ENCODE measurements around the gene DDX39B. TPM values are rescaled to one million over a fixed set of nuclear protein-coding genes. Genes with fewer than 3 reads are reported as not detected.

Gene DDX39B
- total RNA-seq, 3 donors from 2014 or later = 644 to 667 (median 666) TPM

GRCh38 chr6:31547727-31548543 lies 6.1 kb upstream of the DDX39B start:
- Mint-ChIP-seq H3K36me3 (ENCODE audit: insufficient read depth) (peaks cover 2% of the 10 kb centered on the region), H3K9me3 (no peaks in the 10 kb centered on the region), H3K4me3 (peak overlapping the region; percentile 91), H3K4me1 (ENCODE audit: low read depth) (peaks cover 34% of the 10 kb centered on the region), H3K27me3 (ENCODE audit: low read depth) (no peaks in the 10 kb centered on the region)
- ATAC-seq = no peak
- DNase-seq = no peak

- Mint-ChIP-seq H3K36me3 (ENCODE audit: insufficient read depth) (peaks cover 2% of the 10 kb centered on the region), H3K4me3 (peak within 1 kb of the TSS; percentile 91), H3K9me3 (no peaks in the 10 kb centered on the region), H3K4me1 (ENCODE audit: low read depth) (peaks cover 37% of the 10 kb centered on the region), H3K27me3 (ENCODE audit: low read depth) (no peaks in the 10 kb centered on the region)
- DNase-seq (peak; percentile 85), ATAC-seq (peak; percentile 88 to 89)
Observed at GRCh38 chr6:31546958-31547726, 5.3 kb upstream of the DDX39B start, which contains the start of gene NFKBIL1. NFKBIL1 (plus strand) TSS chr6:31547608; CDS start chr6:31547695, 87 bp downstream.

GRCh38 chr6:31546339-31546957 lies 4.6 kb upstream of the DDX39B start, which contains the start of gene ATP6V1G2:
ATP6V1G2 (minus strand) TSS chr6:31546608; CDS start chr6:31546559, 49 bp downstream.
- H3K4me1 Mint-ChIP-seq (ENCODE audit: low read depth) = peaks cover 36% of the 10 kb centered on the region
- H3K27me3 Mint-ChIP-seq (ENCODE audit: low read depth) = no peaks in the 10 kb centered on the region
- DNase-seq (peak; percentile 78), ATAC-seq (peak; percentile 60 to 61)
- no peaks in the 10 kb centered on the region for H3K9me3 Mint-ChIP-seq
- peaks cover 1% of the 10 kb centered on the region for H3K36me3 Mint-ChIP-seq (ENCODE audit: insufficient read depth)
- peak within 1 kb of the TSS; percentile 91 for H3K4me3 Mint-ChIP-seq

- H3K9me3 Mint-ChIP-seq = no peaks in the 10 kb centered on the region
- H3K4me1 Mint-ChIP-seq (ENCODE audit: low read depth) = peaks cover 38% of the 10 kb centered on the region
- peaks cover 10% of the 10 kb centered on the region for H3K36me3 Mint-ChIP-seq (ENCODE audit: insufficient read depth)
- no peaks in the 10 kb centered on the region for H3K27me3 Mint-ChIP-seq (ENCODE audit: low read depth)
- ATAC-seq (no peak), DNase-seq (no peak)
- H3K4me3 Mint-ChIP-seq = no peak overlapping the region
Observed at GRCh38 chr6:31545291-31545690, 3.5 kb upstream of the DDX39B start.

GRCh38 chr6:31544676-31545075 lies 2.9 kb upstream of the DDX39B start:
- H3K4me3 Mint-ChIP-seq = no peak overlapping the region
- no peaks in the 10 kb centered on the region for H3K27me3 Mint-ChIP-seq (ENCODE audit: low read depth)
- peaks cover 16% of the 10 kb centered on the region for H3K36me3 Mint-ChIP-seq (ENCODE audit: insufficient read depth)
- peaks cover 44% of the 10 kb centered on the region for H3K4me1 Mint-ChIP-seq (ENCODE audit: low read depth)
- DNase-seq (no peak), ATAC-seq (no peak)
- no peaks in the 10 kb centered on the region for H3K9me3 Mint-ChIP-seq

GRCh38 chr6:31543639-31544038 lies 1.8 kb upstream of the DDX39B start:
- peaks cover 27% of the 10 kb centered on the region for H3K36me3 Mint-ChIP-seq (ENCODE audit: insufficient read depth)
- ATAC-seq (no peak), DNase-seq (no peak)
- H3K27me3 Mint-ChIP-seq (ENCODE audit: low read depth) = no peaks in the 10 kb centered on the region
- no peaks in the 10 kb centered on the region for H3K9me3 Mint-ChIP-seq
- peaks cover 52% of the 10 kb centered on the region for H3K4me1 Mint-ChIP-seq (ENCODE audit: low read depth)
- peak overlapping the region; percentile 96 for H3K4me3 Mint-ChIP-seq

- peak; percentile 12 for ATAC-seq
- peak; percentile 51 for DNase-seq
- Mint-ChIP-seq H3K36me3 (ENCODE audit: insufficient read depth) (peaks cover 41% of the 10 kb centered on the region), H3K4me1 (ENCODE audit: low read depth) (peaks cover 48% of the 10 kb centered on the region), H3K27me3 (ENCODE audit: low read depth) (no peaks in the 10 kb centered on the region), H3K9me3 (no peaks in the 10 kb centered on the region), H3K4me3 (peak overlapping the region; percentile 96)
Observed at GRCh38 chr6:31541059-31541657, 645 bp downstream of the DDX39B start.

GRCh38 chr6:31540640-31541039 lies 1.2 kb downstream of the DDX39B start:
- H3K4me3 Mint-ChIP-seq = peak overlapping the region; percentile 96
- no peaks in the 10 kb centered on the region for H3K9me3 Mint-ChIP-seq
- DNase-seq (no peak), ATAC-seq (no peak)
- H3K36me3 Mint-ChIP-seq (ENCODE audit: insufficient read depth) = peaks cover 46% of the 10 kb centered on the region
- peaks cover 51% of the 10 kb centered on the region for H3K4me1 Mint-ChIP-seq (ENCODE audit: low read depth)
- H3K27me3 Mint-ChIP-seq (ENCODE audit: low read depth) = no peaks in the 10 kb centered on the region

GRCh38 chr6:31538805-31539400 lies 2.9 kb downstream of the DDX39B start:
- no peak for ATAC-seq
- peaks cover 58% of the 10 kb centered on the region for H3K36me3 Mint-ChIP-seq (ENCODE audit: insufficient read depth)
- peaks cover 51% of the 10 kb centered on the region for H3K4me1 Mint-ChIP-seq (ENCODE audit: low read depth)
- H3K27me3 Mint-ChIP-seq (ENCODE audit: low read depth) = no peaks in the 10 kb centered on the region
- no peak for DNase-seq
- no peaks in the 10 kb centered on the region for H3K9me3 Mint-ChIP-seq
- peak overlapping the region; percentile 96 for H3K4me3 Mint-ChIP-seq

GRCh38 chr6:31535538-31536324 lies 6.1 kb downstream of the DDX39B start:
- Mint-ChIP-seq H3K27me3 (ENCODE audit: low read depth) (no peaks in the 10 kb centered on the region), H3K9me3 (no peaks in the 10 kb centered on the region), H3K4me3 (no peak overlapping the region), H3K4me1 (ENCODE audit: low read depth) (peaks cover 52% of the 10 kb centered on the region), H3K36me3 (ENCODE audit: insufficient read depth) (peaks cover 68% of the 10 kb centered on the region)
- DNase-seq = no peak
- ATAC-seq = peak; percentile 33 to 42

- Mint-ChIP-seq H3K27me3 (ENCODE audit: low read depth) (no peaks in the 10 kb centered on the region), H3K9me3 (no peaks in the 10 kb centered on the region), H3K4me3 (no peak overlapping the region), H3K36me3 (ENCODE audit: insufficient read depth) (peaks cover 68% of the 10 kb centered on the region), H3K4me1 (ENCODE audit: low read depth) (peaks cover 44% of the 10 kb centered on the region)
- no peak for DNase-seq
- ATAC-seq = no peak
Observed at GRCh38 chr6:31534521-31535040, 7.2 kb downstream of the DDX39B start.

- Mint-ChIP-seq H3K4me3 (no peak overlapping the region), H3K4me1 (ENCODE audit: low read depth) (peaks cover 38% of the 10 kb centered on the region), H3K36me3 (ENCODE audit: insufficient read depth) (peaks cover 65% of the 10 kb centered on the region), H3K9me3 (no peaks in the 10 kb centered on the region), H3K27me3 (ENCODE audit: low read depth) (no peaks in the 10 kb centered on the region)
- no peak for DNase-seq
- ATAC-seq = no peak
Observed at GRCh38 chr6:31534011-31534410, 7.8 kb downstream of the DDX39B start.

- no peaks in the 10 kb centered on the region for H3K9me3 Mint-ChIP-seq
- H3K27me3 Mint-ChIP-seq (ENCODE audit: low read depth) = no peaks in the 10 kb centered on the region
- no peak for ATAC-seq
- peaks cover 33% of the 10 kb centered on the region for H3K4me1 Mint-ChIP-seq (ENCODE audit: low read depth)
- no peak for DNase-seq
- peaks cover 59% of the 10 kb centered on the region for H3K36me3 Mint-ChIP-seq (ENCODE audit: insufficient read depth)
- H3K4me3 Mint-ChIP-seq = no peak overlapping the region
Observed at GRCh38 chr6:31533455-31533841, 8.4 kb downstream of the DDX39B start.

Measured in activated T-cell treated with anti-CD3 and anti-CD28 coated beads, Interleukin-2, amount 50 U/mL, for 4 hours (primary cell).